SU-DHL-6 (cell line): Measurements from ENCODE around the gene SEMA3G.

Experiments
- CTCF ChIP-seq: fragments of 200-600 bp; sonication (generic); IDR thresholded peaks from one replicate; pipeline ENCODE4 v1.5.1; 2017; ENCODE audit warnings: antibody characterized with exemption, mild to moderate bottlenecking, low read length, moderate library complexity; ENCODE audit not compliant: insufficient read depth, poor library complexity, severe bottlenecking
- EZH2phosphoT487 ChIP-seq: fragments of 200-600 bp; sonication (generic), shearing (Covaris generic); conservative IDR thresholded peaks from 2 replicates; pipeline ENCODE4 v1.6.1; 2018; ENCODE audit warnings: mild to moderate bottlenecking, antibody characterized with exemption, low read length, moderate library complexity, mixed read lengths

GRCh38 chr3:52477076-52477795 is 32.3 kb upstream of the SEMA3G start:
- TF ChIP-seq CTCF (no peak), EZH2phosphoT487 (no peak)
